ENCODE data around the gene CIZ1. TPM values are rescaled to one million over a fixed set of nuclear protein-coding genes. Genes with fewer than 3 reads are reported as not detected.

CIZ1 gene
- total and polyA plus RNA-seq, 9 of the 15 experiments (the other 6 are each of a cell fraction or from before 2014, with no cell fraction given) = 6.6 to 329 (median 87.8) TPM

- TF ChIP-seq LCOR (CRISPR knock-in tag; IDR thresholded peaks at IDR 0.05) = peak; percentile 78
- TF ChIP-seq ZBTB7A (IDR thresholded peaks at IDR 0.05; ENCODE audit: borderline replicate concordance, control insufficient read depth, low read depth, low read length) = 0 out of 2 replicates have a peak, but pooled peaks have one; percentile 42
- TF ChIP-seq ZFP36 (IDR thresholded peaks at IDR 0.05; ENCODE audit: low read depth, low read length, partially characterized antibody) = peak; percentile 37
- TF ChIP-seq SIN3A (IDR thresholded peaks at IDR 0.05; ENCODE audit: borderline replicate concordance in 2 of 2, control insufficient read depth in 1 of 2, low read depth in 2 of 2, low read length in 2 of 2) = no peak
- peak in 1 of 2 experiments; percentile 99; a peak in 2 of 4 replicates for TF ChIP-seq MLLT1 (IDR thresholded peaks at IDR 0.05)
- TF ChIP-seq CREB1 (IDR thresholded peaks at IDR 0.05) = peak; percentile 30; the same call in 1 of the 2 replicates
- peak; percentile 82 for TF ChIP-seq CREB1 (CRISPR knock-in tag; IDR thresholded peaks at IDR 0.05)
- TF ChIP-seq HMGXB4 (CRISPR knock-in tag; IDR thresholded peaks at IDR 0.05) = peak; percentile 91; the same call in 1 of the 2 replicates
- no peak for TF ChIP-seq ZFP30 (CRISPR knock-in tag; IDR thresholded peaks at IDR 0.05; ENCODE audit: borderline replicate concordance)
- peak; percentile 16 for TF ChIP-seq NEUROD1 (IDR thresholded peaks at IDR 0.05; ENCODE audit: borderline replicate concordance, low read depth, low read length, partially characterized antibody)
- TF ChIP-seq PATZ1 (CRISPR knock-in tag; IDR thresholded peaks at IDR 0.05; ENCODE audit: borderline replicate concordance) = no peak
- no peak for TF ChIP-seq ELF2 (CRISPR knock-in tag; IDR thresholded peaks at IDR 0.05)
- TF ChIP-seq MYC (IDR thresholded peaks at IDR 0.05; ENCODE audit: low read depth, low read length) = peak; percentile 47; the same call in 1 of the 2 replicates
- no peak for TF ChIP-seq MYC (CRISPR knock-in tag; IDR thresholded peaks at IDR 0.05; ENCODE audit: borderline replicate concordance, low read depth)
Observed at GRCh38 chr9:128117613-128118471, 73.5 kb downstream of the CIZ1 start (continued).

All from K562 (cell line).